AG04449 (cell line): ENCODE results near the gene MS4A3.
"Not testable (repeated sequence)": the region's sequence is repeated elsewhere in the genome, so short reads cannot be mapped to it uniquely, and the experiment has no call there.

Experiments
- CTCF ChIA-PET: fragments of 350-600 bp; formaldehyde crosslinking; extraction: SDS; loops from one replicate; lab custom pipeline; 2021; ENCODE audit warnings: antibody characterized with exemption; lab: Yijun Ruan, JAX
- POLR2A ChIA-PET: fragments of 400-600, 350-600 bp; formaldehyde crosslinking; extraction: SDS; loops from one replicate; lab custom pipeline; 2020; ENCODE audit warnings: antibody characterized with exemption, inconsistent platforms; lab: Yijun Ruan, JAX
- DNase-seq: peaks from one replicate; pipeline ENCODE4 v3.0.0-alpha.2; 2010; ENCODE audit warnings: low read depth, low spot score
- H3K4me3 ChIP-seq: 2 replicates; pipeline ENCODE4 v1.5.1; 2011; ENCODE audit warnings: low read depth, mild to moderate bottlenecking, control low read depth, low read length
- CTCF ChIP-seq: IDR thresholded peaks from one replicate; pipeline ENCODE4 v1.5.1; 2011; ENCODE audit warnings: mild to moderate bottlenecking, moderate library complexity, low read length, control low read depth, inconsistent platforms; ENCODE audit not compliant: insufficient read depth; ENCODE audit errors: missing control alignments

Gene MS4A3

GRCh38 chr11:60056349-60056969, at the start of gene MS4A3:
Gene MS4A3, plus strand, starts transcription at chr11:60056665. Its CDS starts 4,496 bp downstream, at chr11:60061161.
- ChIA-PET CTCF (no interaction called here), POLR2A (no interaction called here)
- no peak for TF ChIP-seq CTCF
- no peak within 1 kb of the TSS for H3K4me3 ChIP-seq
- no peak for DNase-seq

- TF ChIP-seq CTCF, result no peak
- no peak for DNase-seq
- ChIA-PET CTCF (no interaction called here), POLR2A (no interaction called here)
- no peak within 1 kb of the TSS for H3K4me3 ChIP-seq
Observed at GRCh38 chr11:60016881-60017280, 39.6 kb upstream of the MS4A3 start, which contains the start of gene OOSP4B. Gene OOSP4B, plus strand, starts transcription at chr11:60017181.

DNA sequence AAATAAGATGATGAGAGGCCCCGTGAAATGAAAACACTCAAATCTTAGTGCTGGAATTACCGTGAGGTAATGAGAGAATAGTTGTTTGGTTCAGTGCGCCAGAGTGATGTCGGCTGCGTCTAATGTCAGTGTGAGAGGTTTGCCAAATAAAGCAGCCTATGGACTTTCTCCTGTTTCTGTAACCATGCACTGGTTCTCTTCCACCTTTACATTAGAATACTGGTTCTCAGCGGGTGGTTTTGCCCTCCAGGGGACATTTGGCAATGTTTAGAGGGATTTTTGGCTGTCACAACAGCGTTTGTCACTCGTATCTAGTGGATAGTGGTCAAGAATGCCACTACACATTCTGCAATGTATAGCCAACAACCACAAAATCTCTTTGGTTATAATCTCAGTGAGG, 38.4 kb upstream of the MS4A3 start:
- H3K4me3 ChIP-seq, result no peak overlapping the region
- TF ChIP-seq CTCF, result no peak
- POLR2A ChIA-PET, result no interaction called here
- CTCF ChIA-PET, result no interaction called here
- no peak for DNase-seq

DNA sequence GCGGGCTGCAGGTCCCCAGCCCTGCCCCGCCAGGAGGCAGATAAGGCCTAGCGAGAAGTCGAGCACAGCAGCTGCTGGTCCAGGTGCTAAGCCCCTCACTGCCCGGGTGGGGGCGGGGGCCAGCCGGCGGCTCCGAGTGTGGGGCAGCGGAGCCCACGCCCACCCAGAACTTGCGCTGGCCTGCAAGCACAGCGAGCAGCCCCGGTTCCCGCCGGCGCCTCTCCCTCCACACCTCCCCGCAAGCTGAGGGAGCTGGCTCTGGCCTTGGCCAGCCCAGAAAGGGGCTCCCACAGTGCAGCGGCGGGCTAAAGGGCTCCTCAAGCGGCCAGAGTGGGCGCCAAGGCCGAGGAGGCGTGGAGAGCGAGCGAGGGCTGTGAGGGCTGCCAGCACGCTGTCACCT, 36.1 kb upstream of the MS4A3 start:
- H3K4me3 ChIP-seq, CTCF ChIA-PET, POLR2A ChIA-PET, DNase-seq: not testable (repeated sequence)

- ChIA-PET POLR2A (no interaction called here), CTCF (no interaction called here)
- no peak for TF ChIP-seq CTCF
- no peak for DNase-seq
- no peak overlapping the region for H3K4me3 ChIP-seq
Observed at GRCh38 chr11:60029015-60029632, 27.3 kb upstream of the MS4A3 start.

GRCh38 chr11:60040109-60040508, 16.4 kb upstream of the MS4A3 start, which contains the start of gene OOSP2:
Gene OOSP2, plus strand, starts transcription at chr11:60040409. Its CDS starts 51 bp downstream, at chr11:60040460.
- no peak within 1 kb of the TSS for H3K4me3 ChIP-seq
- ChIA-PET POLR2A (no interaction called here), CTCF (no interaction called here)
- no peak for TF ChIP-seq CTCF
- DNase-seq, result no peak

GRCh38 chr11:60050422-60050821, 6.0 kb upstream of the MS4A3 start:
- H3K4me3 ChIP-seq, CTCF ChIA-PET, POLR2A ChIA-PET, DNase-seq: not testable (repeated sequence)

DNA sequence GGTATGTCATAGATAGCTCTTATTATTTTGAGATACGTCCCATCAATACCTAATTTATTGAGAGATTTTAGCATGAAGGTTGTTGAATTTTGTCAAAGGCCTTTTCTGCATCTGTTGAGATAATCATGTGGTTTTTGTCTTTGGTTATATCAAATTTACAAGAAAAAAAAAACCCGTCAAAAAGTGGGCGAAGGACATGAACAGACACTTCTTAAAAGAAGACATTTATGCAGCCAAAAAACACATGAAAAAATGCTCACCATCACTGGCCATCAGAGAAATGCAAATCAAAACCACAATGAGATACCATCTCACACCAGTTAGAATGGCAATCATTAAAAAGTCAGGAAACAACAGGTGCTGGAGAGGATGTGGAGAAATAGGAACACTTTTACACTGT, 5.6 kb upstream of the MS4A3 start:
- CTCF ChIA-PET, H3K4me3 ChIP-seq, POLR2A ChIA-PET, DNase-seq: not testable (repeated sequence)
